ENCODE data around the gene CLPTM1L.

DNA sequence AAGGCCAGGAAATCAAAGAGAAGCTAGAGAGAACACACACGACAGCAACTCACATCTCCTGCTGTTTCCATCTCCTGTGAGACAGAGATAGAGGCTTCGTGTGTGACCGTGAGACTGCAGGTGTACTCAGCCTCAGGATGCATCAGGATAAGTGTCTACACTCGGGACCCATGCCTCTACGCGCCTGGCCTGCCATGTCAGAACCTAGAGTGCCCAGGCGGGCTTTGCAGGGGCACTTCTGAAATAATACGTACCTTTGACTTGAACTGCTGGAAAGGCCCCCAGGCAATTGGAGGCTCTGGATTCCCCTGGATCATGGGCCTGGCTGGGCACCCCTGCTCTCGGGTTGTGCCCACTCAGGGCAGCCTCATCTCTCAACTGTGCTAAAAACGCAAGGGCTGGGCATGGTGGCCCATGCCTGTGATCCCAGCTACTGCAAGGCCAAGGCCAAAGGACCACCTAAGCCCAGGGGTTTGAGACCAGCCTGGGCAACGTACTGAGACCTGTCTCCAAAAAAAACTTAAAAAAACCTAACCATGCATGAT is 13.0 kb downstream of the CLPTM1L start:
- TF ChIP-seq, protein P1, sequence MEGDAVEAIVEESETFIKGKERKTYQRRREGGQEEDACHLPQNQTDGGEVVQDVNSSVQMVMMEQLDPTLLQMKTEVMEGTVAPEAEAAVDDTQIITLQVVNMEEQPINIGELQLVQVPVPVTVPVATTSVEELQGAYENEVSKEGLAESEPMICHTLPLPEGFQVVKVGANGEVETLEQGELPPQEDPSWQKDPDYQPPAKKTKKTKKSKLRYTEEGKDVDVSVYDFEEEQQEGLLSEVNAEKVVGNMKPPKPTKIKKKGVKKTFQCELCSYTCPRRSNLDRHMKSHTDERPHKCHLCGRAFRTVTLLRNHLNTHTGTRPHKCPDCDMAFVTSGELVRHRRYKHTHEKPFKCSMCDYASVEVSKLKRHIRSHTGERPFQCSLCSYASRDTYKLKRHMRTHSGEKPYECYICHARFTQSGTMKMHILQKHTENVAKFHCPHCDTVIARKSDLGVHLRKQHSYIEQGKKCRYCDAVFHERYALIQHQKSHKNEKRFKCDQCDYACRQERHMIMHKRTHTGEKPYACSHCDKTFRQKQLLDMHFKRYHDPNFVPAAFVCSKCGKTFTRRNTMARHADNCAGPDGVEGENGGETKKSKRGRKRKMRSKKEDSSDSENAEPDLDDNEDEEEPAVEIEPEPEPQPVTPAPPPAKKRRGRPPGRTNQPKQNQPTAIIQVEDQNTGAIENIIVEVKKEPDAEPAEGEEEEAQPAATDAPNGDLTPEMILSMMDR (conservative IDR thresholded peaks at IDR 0.05; ENCODE audit: low read length), result no peak
- TF ChIP-seq EZH2phosphoT487 (IDR thresholded peaks at IDR 0.05; ENCODE audit: borderline replicate concordance, low read depth, low read length), result no peak
